PC-3 (cell line): Measurements from ENCODE around the gene TRAPPC11.

ENCODE experiments used
- EZH2 ChIP-seq: fragments of 300-600 bp; sonication (generic); IDR thresholded peaks from one replicate; pipeline ENCODE4 v1.6.1; 2017; ENCODE audit warnings: antibody characterized with exemption, mild to moderate bottlenecking, low read length; ENCODE audit not compliant: unreplicated experiment
- EZH2phosphoT487 ChIP-seq: fragments of 300-600 bp; sonication (generic); IDR thresholded peaks from 2 replicates; pipeline ENCODE4 v1.6.1; 2018; ENCODE audit warnings: mild to moderate bottlenecking, antibody characterized with exemption, low read length, borderline replicate concordance

DNA sequence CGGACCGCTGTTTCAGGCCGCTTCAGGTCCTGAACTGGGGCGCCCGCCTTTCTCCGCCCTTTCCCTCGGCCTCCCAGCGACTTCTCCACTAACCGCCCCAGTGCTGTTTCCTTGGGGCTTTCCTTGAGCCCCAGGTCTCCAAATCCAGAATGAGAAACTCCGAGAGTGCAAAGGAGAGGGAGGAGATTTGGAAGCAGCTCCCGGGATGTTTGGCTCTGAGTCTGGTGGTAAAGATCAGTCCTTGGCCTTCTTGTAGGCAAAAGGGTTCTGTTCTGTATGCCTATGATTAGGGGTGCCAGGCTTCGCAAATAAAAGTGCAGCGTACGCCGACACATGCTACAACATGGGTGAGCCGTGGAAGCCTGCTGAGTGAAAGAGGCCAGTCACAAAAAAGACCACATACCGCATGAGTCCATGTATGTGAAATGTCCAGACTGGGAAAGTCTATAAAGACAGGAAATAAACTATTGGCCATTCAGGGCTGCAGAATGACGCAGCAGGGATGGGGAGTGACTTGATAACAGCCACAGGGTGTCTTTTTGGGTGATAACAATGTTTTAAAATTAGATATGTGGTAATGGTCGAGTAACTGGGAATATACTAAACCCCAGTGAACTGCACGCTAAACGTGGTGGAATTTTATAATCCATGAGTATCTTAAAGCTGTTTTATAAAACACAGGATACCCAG is 99.8 kb downstream of the TRAPPC11 start:
- TF ChIP-seq EZH2, result no peak
- no peak for TF ChIP-seq EZH2phosphoT487
